Gastrocnemius medialis (tissue), 4 donors: ENCODE results near the gene ZMYND12.

Experiments used
- POLR2A ChIP-seq, 2 donors: fragments of 450-650 bp; IDR thresholded peaks; one replicate each; pipeline ENCODE4 v1.6.1; 2017; ENCODE audit warnings: antibody characterized with exemption in 2 of 2, mild to moderate bottlenecking in 2 of 2, moderate library complexity in 2 of 2
- TF ChIP-seq, protein P1 (sequence below), 5 experiments: fragments of 450-650 bp in 3 of 5; fragments of 200-600 bp in 2 of 5; sonication (generic) in 2 of 5; IDR thresholded peaks in 4 of 5; conservative IDR thresholded peaks in 1 of 5; 1 replicate in 4 of 5; 2 replicates in 1 of 5; pipeline ENCODE4 v1.5.1; 2016 to 2019; ENCODE audit warnings: antibody characterized with exemption in 5 of 5, mild to moderate bottlenecking in 3 of 5, moderate library complexity in 3 of 5

DNA sequence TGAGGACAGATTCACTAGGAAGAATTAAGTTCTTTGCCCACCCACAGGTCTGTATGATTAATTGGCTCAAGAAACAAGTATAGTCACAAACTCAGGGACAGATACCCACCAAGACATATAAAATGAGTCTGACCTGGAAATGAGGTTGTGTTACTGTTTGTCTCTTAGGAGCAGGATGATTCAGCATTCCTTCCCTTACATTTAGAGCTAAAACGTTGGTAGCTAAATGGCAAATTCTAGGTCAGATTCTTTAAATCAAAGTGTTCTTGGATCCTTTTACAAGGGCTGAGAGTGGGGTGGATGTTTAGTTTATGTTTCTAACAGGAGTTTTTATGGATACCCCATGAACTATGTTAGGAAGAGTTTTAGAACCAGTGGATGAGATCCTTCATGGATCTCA is 70.5 kb downstream of the ZMYND12 start:
- TF ChIP-seq, protein P1, sequence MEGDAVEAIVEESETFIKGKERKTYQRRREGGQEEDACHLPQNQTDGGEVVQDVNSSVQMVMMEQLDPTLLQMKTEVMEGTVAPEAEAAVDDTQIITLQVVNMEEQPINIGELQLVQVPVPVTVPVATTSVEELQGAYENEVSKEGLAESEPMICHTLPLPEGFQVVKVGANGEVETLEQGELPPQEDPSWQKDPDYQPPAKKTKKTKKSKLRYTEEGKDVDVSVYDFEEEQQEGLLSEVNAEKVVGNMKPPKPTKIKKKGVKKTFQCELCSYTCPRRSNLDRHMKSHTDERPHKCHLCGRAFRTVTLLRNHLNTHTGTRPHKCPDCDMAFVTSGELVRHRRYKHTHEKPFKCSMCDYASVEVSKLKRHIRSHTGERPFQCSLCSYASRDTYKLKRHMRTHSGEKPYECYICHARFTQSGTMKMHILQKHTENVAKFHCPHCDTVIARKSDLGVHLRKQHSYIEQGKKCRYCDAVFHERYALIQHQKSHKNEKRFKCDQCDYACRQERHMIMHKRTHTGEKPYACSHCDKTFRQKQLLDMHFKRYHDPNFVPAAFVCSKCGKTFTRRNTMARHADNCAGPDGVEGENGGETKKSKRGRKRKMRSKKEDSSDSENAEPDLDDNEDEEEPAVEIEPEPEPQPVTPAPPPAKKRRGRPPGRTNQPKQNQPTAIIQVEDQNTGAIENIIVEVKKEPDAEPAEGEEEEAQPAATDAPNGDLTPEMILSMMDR (IDR thresholded peaks at IDR 0.05 in 4 of 5, conservative IDR thresholded peaks at IDR 0.05 in 1 of 5), result no peak
- TF ChIP-seq POLR2A (IDR thresholded peaks at IDR 0.05), result no peak
